NCI-H345 treated with DMSO at 0.1 percent for 48 hours (cell line): ENCODE data around the gene MALRD1.

Source experiments
- DNase-seq: peaks from one replicate; lab custom pipeline; 2025; ENCODE audit not compliant: unreplicated experiment; lab: John Stamatoyannopoulos, UW

Gene MALRD1

DNA sequence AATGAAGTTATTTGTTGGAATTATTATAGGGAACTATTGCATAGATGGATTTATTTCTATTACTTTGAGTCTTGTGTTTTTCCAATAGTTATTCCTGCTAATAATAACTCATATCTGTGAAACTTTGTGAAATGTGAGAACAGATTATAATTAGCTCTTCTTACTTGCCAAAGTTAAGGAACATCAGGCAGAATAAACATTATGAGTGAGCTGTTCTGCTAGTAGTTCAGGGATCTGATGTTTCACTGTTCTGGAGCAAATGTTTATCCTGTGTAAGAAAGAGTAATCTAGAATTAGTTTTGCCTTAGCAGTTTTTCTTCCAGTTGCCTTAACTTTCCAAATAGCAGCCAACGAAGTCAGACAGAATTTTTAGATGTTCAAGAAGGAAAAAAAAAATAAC lies 522.4 kb downstream of the MALRD1 start:
- no peak for DNase-seq

- DNase-seq: no peak
Observed at GRCh38 chr10:19572056-19572455, 523.5 kb downstream of the MALRD1 start.

DNA sequence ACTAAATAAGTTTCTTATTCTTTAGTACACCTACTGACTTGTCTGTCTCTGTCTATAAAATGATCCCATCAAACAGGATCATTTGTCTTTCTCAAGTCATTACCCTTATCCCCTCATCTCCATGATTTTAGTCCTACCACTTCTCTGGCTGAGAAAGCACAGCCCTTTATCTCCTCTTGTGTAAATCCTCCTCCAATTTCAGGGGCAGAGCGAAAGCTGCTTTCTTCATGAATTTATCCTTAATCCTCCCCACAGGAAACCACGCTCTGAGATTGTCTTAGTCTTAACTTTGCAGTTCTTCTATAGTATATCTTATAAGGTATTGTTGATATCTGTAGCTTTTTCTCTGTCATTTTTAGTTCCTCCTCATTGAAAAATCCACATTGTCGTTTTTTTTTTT lies 528.0 kb downstream of the MALRD1 start:
- DNase-seq: no peak

- DNase-seq: no peak
Observed at GRCh38 chr10:19577381-19577780, 528.8 kb downstream of the MALRD1 start.

GRCh38 chr10:19577807-19578206 lies 529.2 kb downstream of the MALRD1 start:
- no peak for DNase-seq

- no peak for DNase-seq
Observed at GRCh38 chr10:19578571-19578970, 530.0 kb downstream of the MALRD1 start.

GRCh38 chr10:19579761-19580545 lies 531.4 kb downstream of the MALRD1 start:
- DNase-seq: no peak

GRCh38 chr10:19580691-19581090 lies 532.1 kb downstream of the MALRD1 start:
- DNase-seq: no peak

DNA sequence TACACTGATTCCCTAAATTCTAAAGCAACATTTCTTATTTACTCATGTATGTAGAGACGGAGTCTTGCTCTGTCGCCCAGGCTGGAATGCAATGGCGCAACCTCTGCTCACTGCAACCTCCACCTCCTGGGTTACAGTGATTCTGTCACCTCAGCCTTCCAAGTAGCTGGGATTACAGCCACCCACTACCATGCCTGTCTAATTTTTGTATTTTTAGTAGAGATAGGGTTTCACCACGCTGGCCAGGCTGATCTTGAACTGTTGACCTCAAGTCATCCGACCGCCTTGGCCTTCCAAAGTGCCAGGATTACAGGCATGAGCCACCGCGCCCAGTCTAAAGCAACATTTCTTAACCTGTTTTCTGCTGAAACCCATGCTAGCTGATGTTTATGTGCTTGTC lies 540.0 kb downstream of the MALRD1 start:
- no peak for DNase-seq

GRCh38 chr10:19592276-19592675 lies 543.7 kb downstream of the MALRD1 start:
- DNase-seq: no peak

DNA sequence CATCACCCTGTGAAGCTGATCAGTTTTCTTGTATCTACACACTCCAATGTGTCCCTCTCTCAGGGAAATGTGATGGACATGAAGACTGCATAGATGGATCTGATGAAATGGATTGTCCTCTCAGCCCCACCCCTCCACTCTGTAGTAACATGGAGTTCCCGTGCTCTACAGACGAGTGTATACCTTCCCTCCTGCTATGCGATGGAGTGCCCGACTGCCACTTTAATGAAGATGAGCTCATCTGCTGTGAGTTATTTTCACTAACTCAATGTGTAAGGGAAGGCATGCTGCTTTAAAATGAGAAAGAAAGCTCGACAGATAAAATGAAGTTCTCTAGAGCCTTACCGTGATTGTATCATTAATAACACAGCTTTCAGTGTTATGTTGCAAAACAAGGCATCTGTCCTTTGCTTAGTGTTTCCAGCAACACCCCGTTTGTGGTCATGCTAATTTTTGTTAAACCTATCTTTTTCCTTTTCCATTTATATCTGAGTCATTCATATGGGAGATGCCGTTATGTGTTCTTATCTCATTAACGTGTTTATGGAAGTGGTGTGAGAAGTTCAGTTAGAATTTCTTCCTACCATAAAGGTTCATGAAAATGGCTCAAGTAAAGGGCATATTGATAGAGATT lies 546.7 kb downstream of the MALRD1 start:
- DNase-seq: no peak

DNA sequence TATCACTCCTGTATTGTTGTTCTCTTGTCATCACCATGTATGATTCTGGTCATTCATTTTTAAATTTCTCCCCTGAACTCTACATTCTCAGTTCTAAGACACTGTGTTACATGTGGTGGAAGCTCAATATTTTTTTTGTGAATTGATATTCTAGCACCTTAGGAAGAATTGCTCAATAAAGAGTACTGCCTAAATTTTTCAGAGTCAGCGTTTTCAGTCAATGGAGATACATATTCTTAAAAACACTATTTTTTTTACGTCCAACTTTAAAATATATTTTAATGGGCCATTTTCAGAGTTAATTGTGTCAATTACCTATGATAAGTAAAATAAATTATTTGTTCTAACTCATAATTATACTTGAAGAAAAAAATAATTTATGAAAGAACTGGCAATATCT lies 557.2 kb downstream of the MALRD1 start:
- no peak for DNase-seq

DNA sequence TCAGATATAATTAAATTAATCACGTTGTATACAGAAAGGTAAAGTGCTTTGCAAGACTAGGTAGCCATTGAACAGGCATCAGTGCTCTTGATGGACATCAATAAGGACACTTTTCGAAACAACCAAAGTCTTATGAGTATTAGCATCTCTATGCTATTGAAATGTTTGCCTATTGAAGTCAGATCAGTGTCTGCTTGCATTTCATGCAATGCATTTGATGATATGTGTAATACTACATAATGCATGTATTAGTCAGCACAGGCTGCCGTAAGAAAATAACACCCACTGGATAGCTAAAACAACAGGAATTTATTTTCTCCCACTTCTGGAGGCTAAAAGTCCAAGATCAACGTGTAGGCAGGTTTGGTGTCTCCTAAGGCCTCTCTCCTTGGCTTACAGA lies 558.4 kb downstream of the MALRD1 start:
- DNase-seq: no peak

DNA sequence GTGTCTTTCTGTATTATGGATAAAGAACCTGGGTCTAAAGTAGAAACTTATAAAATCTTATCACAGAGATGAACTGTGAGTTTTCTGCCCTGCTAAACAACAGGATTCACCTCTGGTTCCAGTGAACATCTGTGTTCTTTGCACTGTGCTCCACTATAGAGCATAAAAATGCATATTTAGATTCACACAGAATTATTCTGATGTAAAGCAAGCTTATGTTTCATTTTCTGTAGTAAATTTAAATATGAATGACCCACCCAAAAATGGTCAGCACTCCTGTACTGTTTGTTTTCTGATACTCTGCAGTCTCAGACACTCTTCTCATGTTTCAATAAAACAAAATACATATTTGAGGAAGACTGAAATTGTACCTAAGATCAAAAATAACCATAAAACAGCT lies 563.2 kb downstream of the MALRD1 start:
- no peak for DNase-seq

- no peak for DNase-seq
Observed at GRCh38 chr10:19616966-19617365, 568.4 kb downstream of the MALRD1 start.

- DNase-seq: no peak
Observed at GRCh38 chr10:19620811-19621210, 572.2 kb downstream of the MALRD1 start.

- DNase-seq: no peak
Observed at GRCh38 chr10:19623321-19623720, 574.7 kb downstream of the MALRD1 start.

DNA sequence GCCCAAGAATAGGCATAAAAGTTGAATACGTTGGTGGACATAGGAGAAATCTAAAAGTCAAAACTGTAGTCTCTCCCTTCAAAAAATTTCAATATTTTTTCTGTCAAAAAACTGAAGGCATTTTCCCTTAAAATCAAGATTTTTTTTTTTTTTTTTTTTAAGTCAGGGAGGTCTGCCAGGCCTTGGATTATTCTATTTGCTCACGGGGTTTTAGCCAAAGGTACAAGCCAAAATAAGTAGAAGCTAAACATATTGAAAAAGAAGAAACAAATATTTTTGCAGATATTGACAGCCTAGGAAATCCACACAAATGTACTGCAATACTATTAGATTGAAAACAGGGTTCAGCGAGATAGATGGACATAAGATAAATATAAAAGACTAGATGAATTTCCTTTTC lies 577.6 kb downstream of the MALRD1 start:
- DNase-seq: no peak

GRCh38 chr10:19628767-19629560 lies 580.4 kb downstream of the MALRD1 start:
- DNase-seq: no peak

GRCh38 chr10:19629567-19629966 lies 581.0 kb downstream of the MALRD1 start:
- no peak for DNase-seq

GRCh38 chr10:19634163-19634562 lies 585.6 kb downstream of the MALRD1 start:
- DNase-seq: no peak
